GM10248 (cell line): Measurements from ENCODE around the gene TRIM9.

Experiments
- CTCF ChIA-PET: fragments of 300-600 bp; sonication (Branson Sonifier 250); formaldehyde crosslinking; extraction: SDS; loops from one replicate; lab custom pipeline; 2021; ENCODE audit warnings: antibody characterized with exemption; lab: Yijun Ruan, JAX
- POLR2A ChIA-PET: fragments of 350-650 bp; sonication (Branson Sonifier 250); formaldehyde crosslinking; extraction: SDS; loops from one replicate; lab custom pipeline; 2020; ENCODE audit warnings: antibody characterized with exemption; lab: Yijun Ruan, JAX
- DNase-seq: peaks from one replicate; pipeline ENCODE4 v3.0.0; 2012; ENCODE audit errors: extremely low spot score
- TF ChIP-seq, protein P1 (sequence below): IDR thresholded peaks from 2 replicates; pipeline ENCODE4 v1.5.1; 2012; ENCODE audit warnings: mild to moderate bottlenecking, low read depth; ENCODE audit errors: extremely low read depth, missing control alignments, control extremely low read depth

Gene TRIM9

DNA sequence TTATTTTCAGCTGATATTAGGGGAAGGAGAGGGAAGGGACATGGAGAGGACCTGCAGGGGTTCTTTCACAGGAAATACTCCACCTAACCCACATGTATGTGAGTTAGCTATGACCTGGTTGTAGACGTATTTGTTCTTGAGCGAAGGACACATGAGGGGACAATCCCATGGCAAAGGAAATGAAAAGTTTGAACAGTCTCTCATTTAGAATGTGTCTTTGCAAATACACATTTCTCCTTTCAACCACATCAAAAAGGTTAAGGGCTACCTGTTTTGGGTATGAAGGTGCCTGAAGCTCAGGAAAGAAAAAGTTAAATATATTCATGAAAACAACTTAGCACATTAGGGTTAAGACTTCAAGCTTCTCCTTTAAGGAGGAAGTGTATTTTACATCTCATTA lies 158.0 kb downstream of the TRIM9 start:
- ChIA-PET CTCF (interaction anchor here (1.5 kb wide), 1 partner anchor 23 kb away, joined by 3 read pairs; no protein-coding TSS in a partner anchor), POLR2A (no interaction called here)
- no peak for DNase-seq
- TF ChIP-seq, protein P1, sequence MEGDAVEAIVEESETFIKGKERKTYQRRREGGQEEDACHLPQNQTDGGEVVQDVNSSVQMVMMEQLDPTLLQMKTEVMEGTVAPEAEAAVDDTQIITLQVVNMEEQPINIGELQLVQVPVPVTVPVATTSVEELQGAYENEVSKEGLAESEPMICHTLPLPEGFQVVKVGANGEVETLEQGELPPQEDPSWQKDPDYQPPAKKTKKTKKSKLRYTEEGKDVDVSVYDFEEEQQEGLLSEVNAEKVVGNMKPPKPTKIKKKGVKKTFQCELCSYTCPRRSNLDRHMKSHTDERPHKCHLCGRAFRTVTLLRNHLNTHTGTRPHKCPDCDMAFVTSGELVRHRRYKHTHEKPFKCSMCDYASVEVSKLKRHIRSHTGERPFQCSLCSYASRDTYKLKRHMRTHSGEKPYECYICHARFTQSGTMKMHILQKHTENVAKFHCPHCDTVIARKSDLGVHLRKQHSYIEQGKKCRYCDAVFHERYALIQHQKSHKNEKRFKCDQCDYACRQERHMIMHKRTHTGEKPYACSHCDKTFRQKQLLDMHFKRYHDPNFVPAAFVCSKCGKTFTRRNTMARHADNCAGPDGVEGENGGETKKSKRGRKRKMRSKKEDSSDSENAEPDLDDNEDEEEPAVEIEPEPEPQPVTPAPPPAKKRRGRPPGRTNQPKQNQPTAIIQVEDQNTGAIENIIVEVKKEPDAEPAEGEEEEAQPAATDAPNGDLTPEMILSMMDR: no peak

DNA sequence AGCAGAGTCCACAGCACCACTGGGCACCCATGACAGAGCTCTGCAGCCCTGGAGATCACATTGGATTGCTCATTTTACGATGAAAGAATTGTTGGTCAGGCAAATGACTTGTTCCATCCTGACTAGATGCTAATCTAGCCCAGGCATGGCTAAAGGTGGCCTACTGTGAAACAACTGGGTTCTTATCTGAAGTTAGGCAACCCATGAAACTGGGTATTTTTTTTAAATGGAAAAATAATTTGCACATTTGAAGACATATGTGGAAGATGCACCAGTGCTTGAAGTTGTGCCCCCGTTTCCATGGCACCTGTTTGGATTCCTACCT lies 158.9 kb downstream of the TRIM9 start:
- ChIA-PET POLR2A (no interaction called here), CTCF (interaction anchor here (1.3 to 1.6 kb wide), 3 partner anchors 13 to 76 kb away, joined by 3 to 4 read pairs (median 3); no protein-coding TSS in a partner anchor)
- DNase-seq: no peak
- TF ChIP-seq, protein P1: no peak

DNA sequence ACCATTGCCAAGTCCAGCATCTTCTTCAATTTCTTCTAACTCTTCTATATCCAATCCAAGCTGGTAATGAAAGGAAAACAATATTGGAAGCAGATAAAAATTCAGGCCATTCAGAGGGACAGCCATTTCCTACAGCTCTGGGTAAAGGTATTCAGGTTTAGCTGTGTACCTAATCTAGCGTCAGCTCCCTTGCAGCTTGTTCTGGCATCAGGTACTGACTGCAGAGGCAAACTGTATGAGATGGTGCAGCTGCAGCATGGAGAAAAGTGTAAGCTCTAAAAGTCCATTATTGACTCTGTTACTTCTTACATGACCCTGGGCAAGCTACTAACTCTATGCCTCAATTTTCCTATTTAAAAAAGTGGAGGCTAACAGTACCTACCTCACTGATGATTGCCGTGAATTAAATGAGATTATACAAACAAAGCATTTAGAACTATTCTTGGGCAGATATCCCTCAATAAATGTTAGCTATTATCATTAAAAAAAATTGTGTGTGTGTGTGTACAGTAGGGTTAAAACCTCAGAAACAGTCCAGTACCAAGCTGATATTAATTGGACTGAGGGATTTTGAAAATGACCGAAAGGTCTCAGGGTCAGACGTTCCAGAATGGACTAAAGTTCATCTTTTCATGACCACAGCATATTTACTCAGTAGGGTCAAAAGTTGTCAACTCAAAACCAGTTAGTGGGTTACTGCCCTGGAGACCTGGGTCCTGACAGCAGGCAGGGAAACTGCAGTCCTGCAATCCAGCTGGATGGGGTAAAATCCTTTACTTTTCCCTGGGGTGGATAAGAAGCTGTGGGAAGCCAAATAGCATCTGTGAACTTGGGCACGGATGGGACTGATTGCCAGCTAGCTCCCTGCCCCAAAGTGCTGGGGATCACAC lies 159.5 kb downstream of the TRIM9 start:
- ChIA-PET CTCF (interaction anchor here (0.8 to 1.6 kb wide), 4 partner anchors 10 to 75 kb away, joined by 3 to 4 read pairs (median 3); no protein-coding TSS in a partner anchor), POLR2A (no interaction called here)
- TF ChIP-seq, protein P1: no peak
- no peak for DNase-seq

DNA sequence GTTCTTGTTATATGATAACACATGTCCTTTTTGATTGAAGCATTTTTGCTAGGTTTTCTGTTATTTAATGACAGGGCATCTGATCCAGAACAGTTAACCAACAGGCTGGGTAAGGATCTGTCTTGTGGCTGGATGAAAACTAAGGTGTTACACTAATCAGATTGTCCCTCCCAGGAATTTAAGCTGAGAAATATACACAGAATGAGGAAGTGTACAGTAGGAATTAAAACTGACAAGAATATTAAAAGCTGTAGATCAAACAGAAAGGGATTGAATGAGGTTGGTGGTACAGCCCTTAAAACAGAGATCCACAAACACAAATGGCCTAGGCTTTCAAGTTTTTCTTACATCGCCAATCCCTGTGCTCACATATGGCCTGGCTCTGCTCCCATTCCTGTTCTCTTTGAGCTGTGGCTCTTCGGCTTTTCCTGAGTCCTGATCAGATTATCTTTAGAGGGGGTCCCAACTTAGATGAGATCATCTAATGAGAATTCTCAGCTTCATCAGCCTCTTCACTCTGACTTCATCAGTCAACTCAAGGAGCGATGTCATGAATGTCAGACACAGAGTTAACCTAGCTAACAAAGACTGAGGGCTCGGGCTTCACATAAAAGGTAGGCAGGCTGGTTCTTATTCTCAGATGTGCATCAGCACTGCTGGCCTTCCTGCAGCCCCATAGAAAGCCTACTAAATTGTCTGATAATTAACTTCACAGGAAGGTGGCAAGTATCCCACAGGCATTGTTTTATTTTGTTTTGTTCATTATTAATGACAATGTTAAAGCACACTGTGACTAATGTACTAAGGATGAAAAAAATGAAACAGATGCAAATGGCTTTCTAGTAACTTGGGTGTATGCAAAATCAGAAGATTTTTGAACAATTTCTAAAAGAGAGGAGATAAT lies 162.1 kb downstream of the TRIM9 start:
- POLR2A ChIA-PET: no interaction called here
- DNase-seq: no peak
- TF ChIP-seq, protein P1: no peak

DNA sequence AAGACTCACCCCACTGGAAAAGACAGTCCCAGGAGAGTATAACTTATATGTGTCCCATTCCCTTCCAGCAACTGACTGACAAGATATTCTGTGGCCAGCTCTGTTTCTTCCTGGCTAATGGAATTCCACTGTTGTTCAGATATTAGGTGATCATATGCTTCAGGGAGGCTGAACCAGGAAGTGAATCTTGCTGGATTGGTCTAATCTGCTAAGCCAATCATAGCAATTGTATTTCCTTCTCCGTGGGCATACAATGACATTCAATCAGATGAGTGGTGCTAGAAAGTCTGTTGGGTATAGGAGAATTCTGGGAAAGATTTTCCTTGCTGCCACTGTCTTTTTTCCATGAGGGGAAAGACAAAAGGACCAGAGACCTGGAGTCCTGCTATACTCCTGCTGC lies 162.7 kb downstream of the TRIM9 start:
- ChIA-PET POLR2A (no interaction called here), CTCF (no interaction called here)
- no peak for DNase-seq
- TF ChIP-seq, protein P1: no peak

More for the DNA sequence above, 162.1 kb downstream of the TRIM9 start:
- CTCF ChIA-PET: no interaction called here

DNA sequence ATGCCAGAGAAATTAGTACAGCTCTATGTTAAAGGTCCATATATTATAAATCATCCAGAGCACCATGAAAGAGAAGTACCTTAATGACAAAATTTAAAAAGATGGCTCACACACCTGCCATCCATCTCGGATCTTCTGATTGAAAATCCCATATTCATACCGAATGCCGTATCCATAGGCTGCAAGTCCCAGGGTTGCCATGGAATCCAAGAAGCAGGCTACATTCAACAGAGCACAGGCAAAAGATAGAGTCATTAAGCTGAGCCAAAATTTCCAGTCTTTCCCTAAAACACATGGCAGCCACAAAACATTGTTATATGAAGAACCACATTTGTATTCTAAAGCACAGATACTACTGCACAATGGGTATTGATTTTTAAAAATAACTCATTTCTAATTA lies 163.3 kb downstream of the TRIM9 start:
- TF ChIP-seq, protein P1: no peak
- DNase-seq: no peak
- ChIA-PET CTCF (no interaction called here), POLR2A (no interaction called here)
